ENCODE results near the gene CNGA1. TPM values are rescaled to one million over a fixed set of nuclear protein-coding genes. Genes with fewer than 3 reads are reported as not detected.

CNGA1 gene
- total RNA-seq, 1 donor from 2014 or later: not detected

- H3K9me3 Mint-ChIP-seq (ENCODE audit: unreplicated experiment): no peaks in the 10 kb centered on the region
- peaks cover 2% of the 10 kb centered on the region for H3K27me3 Mint-ChIP-seq (ENCODE audit: unreplicated experiment)
- no peak overlapping the region for H3K4me3 Mint-ChIP-seq (ENCODE audit: unreplicated experiment)
- H3K36me3 Mint-ChIP-seq (ENCODE audit: low read depth, unreplicated experiment): no peaks in the 10 kb centered on the region
- H3K27ac Mint-ChIP-seq (ENCODE audit: unreplicated experiment): no peak overlapping the region
- no peak for DNase-seq (ENCODE audit: low spot score)
- H3K4me1 Mint-ChIP-seq (ENCODE audit: unreplicated experiment): peaks cover 7% of the 10 kb centered on the region
- no peak for TF ChIP-seq CTCF (IDR thresholded peaks at IDR 0.05; ENCODE audit: unreplicated experiment)
Observed at GRCh38 chr4:47954677-47955076, 61.8 kb downstream of the CNGA1 start.

- Mint-ChIP-seq H3K4me3 (ENCODE audit: unreplicated experiment) (no peak overlapping the region), H3K4me1 (ENCODE audit: unreplicated experiment) (peaks cover 7% of the 10 kb centered on the region), H3K36me3 (ENCODE audit: low read depth, unreplicated experiment) (no peaks in the 10 kb centered on the region), H3K27ac (ENCODE audit: unreplicated experiment) (no peak overlapping the region), H3K27me3 (ENCODE audit: unreplicated experiment) (peaks cover 2% of the 10 kb centered on the region), H3K9me3 (ENCODE audit: unreplicated experiment) (no peaks in the 10 kb centered on the region)
- DNase-seq (ENCODE audit: low spot score): no peak
- no peak for TF ChIP-seq CTCF (IDR thresholded peaks at IDR 0.05; ENCODE audit: unreplicated experiment)
Observed at GRCh38 chr4:47954245-47954644, 62.2 kb downstream of the CNGA1 start.

- Mint-ChIP-seq H3K27ac (ENCODE audit: unreplicated experiment) (no peak overlapping the region), H3K4me1 (ENCODE audit: unreplicated experiment) (no peaks in the 10 kb centered on the region), H3K9me3 (ENCODE audit: unreplicated experiment) (no peaks in the 10 kb centered on the region), H3K36me3 (ENCODE audit: low read depth, unreplicated experiment) (no peaks in the 10 kb centered on the region), H3K27me3 (ENCODE audit: unreplicated experiment) (peaks cover 2% of the 10 kb centered on the region), H3K4me3 (ENCODE audit: unreplicated experiment) (no peak overlapping the region)
- peak; percentile 19 for TF ChIP-seq CTCF (IDR thresholded peaks at IDR 0.05; ENCODE audit: unreplicated experiment)
- DNase-seq (ENCODE audit: low spot score): no peak
Observed at GRCh38 chr4:47945930-47946726, 70.4 kb downstream of the CNGA1 start.

GRCh38 chr4:47942081-47942819 lies 74.2 kb downstream of the CNGA1 start:
- no peaks in the 10 kb centered on the region for H3K36me3 Mint-ChIP-seq (ENCODE audit: low read depth, unreplicated experiment)
- H3K4me3 Mint-ChIP-seq (ENCODE audit: unreplicated experiment): no peak overlapping the region
- H3K27ac Mint-ChIP-seq (ENCODE audit: unreplicated experiment): no peak overlapping the region
- no peaks in the 10 kb centered on the region for H3K4me1 Mint-ChIP-seq (ENCODE audit: unreplicated experiment)
- H3K27me3 Mint-ChIP-seq (ENCODE audit: unreplicated experiment): peaks cover 2% of the 10 kb centered on the region
- no peak for DNase-seq (ENCODE audit: low spot score)
- no peak for TF ChIP-seq CTCF (IDR thresholded peaks at IDR 0.05; ENCODE audit: unreplicated experiment)
- H3K9me3 Mint-ChIP-seq (ENCODE audit: unreplicated experiment): no peaks in the 10 kb centered on the region

GRCh38 chr4:47939456-47939855 lies 77.0 kb downstream of the CNGA1 start:
- no peak for DNase-seq (ENCODE audit: low spot score)
- H3K4me1 Mint-ChIP-seq (ENCODE audit: unreplicated experiment): no peaks in the 10 kb centered on the region
- no peak for TF ChIP-seq CTCF (IDR thresholded peaks at IDR 0.05; ENCODE audit: unreplicated experiment)
- no peak overlapping the region for H3K4me3 Mint-ChIP-seq (ENCODE audit: unreplicated experiment)
- no peaks in the 10 kb centered on the region for H3K36me3 Mint-ChIP-seq (ENCODE audit: low read depth, unreplicated experiment)
- no peaks in the 10 kb centered on the region for H3K9me3 Mint-ChIP-seq (ENCODE audit: unreplicated experiment)
- H3K27ac Mint-ChIP-seq (ENCODE audit: unreplicated experiment): no peak overlapping the region
- H3K27me3 Mint-ChIP-seq (ENCODE audit: unreplicated experiment): peaks cover 2% of the 10 kb centered on the region
